ENCODE measurements around the gene FAM184A.

Gene FAM184A

GRCh38 chr6:119035459-119035858 is 43.0 kb downstream of the FAM184A start:
- ChIA-PET CTCF (interaction anchor here (1.3 kb wide), 1 partner anchor 11 kb away, joined by 4 read pairs; no protein-coding TSS in a partner anchor), POLR2A (no interaction called here)
- no peak for TF ChIP-seq L3MBTL2 (conservative IDR thresholded peaks at IDR 0.05)
- DNase-seq (ENCODE audit: extremely low spot score): no peak

- no peak for TF ChIP-seq FOXK2 (IDR thresholded peaks at IDR 0.05)
- no peak for DNase-seq (ENCODE audit: extremely low spot score)
- ChIA-PET POLR2A (no interaction called here), CTCF (no interaction called here)
Observed at GRCh38 chr6:119034827-119035458, 43.5 kb downstream of the FAM184A start.

- CTCF ChIA-PET: no interaction called here
- POLR2A ChIA-PET: no interaction called here
- TF ChIP-seq PKNOX1 (IDR thresholded peaks at IDR 0.05) (no peak), SP1 (IDR thresholded peaks at IDR 0.05) (no peak), LEF1 (IDR thresholded peaks at IDR 0.05; ENCODE audit: borderline replicate concordance) (no peak), ZNF384 (IDR thresholded peaks at IDR 0.05) (no peak), NFRKB (IDR thresholded peaks at IDR 0.05) (no peak), FOXK2 (IDR thresholded peaks at IDR 0.05) (no peak)
- DNase-seq (ENCODE audit: extremely low spot score): no peak
Observed at GRCh38 chr6:119032428-119032827, 46.0 kb downstream of the FAM184A start.

GRCh38 chr6:119030759-119031158 is 47.7 kb downstream of the FAM184A start:
- ChIA-PET CTCF (no interaction called here), POLR2A (no interaction called here)
- no peak for DNase-seq (ENCODE audit: extremely low spot score)
- no peak for TF ChIP-seq FOXM1 (IDR thresholded peaks at IDR 0.05; ENCODE audit: borderline replicate concordance)
- TF ChIP-seq LEF1 (IDR thresholded peaks at IDR 0.05; ENCODE audit: borderline replicate concordance): no peak
- TF ChIP-seq BHLHE40 (IDR thresholded peaks at IDR 0.05; ENCODE audit: borderline replicate concordance): no peak
- TF ChIP-seq ELF4 (IDR thresholded peaks at IDR 0.05): no peak
- no peak for TF ChIP-seq FOXK2 (IDR thresholded peaks at IDR 0.05)
- TF ChIP-seq ZNF384 (IDR thresholded peaks at IDR 0.05): no peak
- no peak for TF ChIP-seq NFRKB (IDR thresholded peaks at IDR 0.05)
- no peak for TF ChIP-seq L3MBTL2 (conservative IDR thresholded peaks at IDR 0.05)
- TF ChIP-seq PKNOX1 (IDR thresholded peaks at IDR 0.05): no peak

GRCh38 chr6:119028091-119028490 is 50.4 kb downstream of the FAM184A start:
- DNase-seq (ENCODE audit: extremely low spot score): no peak
- CTCF ChIA-PET: interaction anchor here (0.6 kb wide), 1 partner anchor 408 kb away, joined by 5 read pairs; no protein-coding TSS in a partner anchor
- TF ChIP-seq FOXM1 (IDR thresholded peaks at IDR 0.05; ENCODE audit: borderline replicate concordance) (no peak), CTBP1 (IDR thresholded peaks at IDR 0.05; ENCODE audit: borderline replicate concordance) (no peak), HDGF (IDR thresholded peaks at IDR 0.05; ENCODE audit: borderline replicate concordance) (no peak), BHLHE40 (IDR thresholded peaks at IDR 0.05; ENCODE audit: borderline replicate concordance) (no peak), SP1 (IDR thresholded peaks at IDR 0.05) (no peak), ZNF384 (IDR thresholded peaks at IDR 0.05) (no peak), FOXK2 (IDR thresholded peaks at IDR 0.05) (no peak), FOXA1 (IDR thresholded peaks at IDR 0.05) (no peak), TARDBP (IDR thresholded peaks at IDR 0.05) (no peak), SUZ12 (IDR thresholded peaks at IDR 0.05) (no peak)
- POLR2A ChIA-PET: no interaction called here

GRCh38 chr6:119027465-119027864 is 51.0 kb downstream of the FAM184A start:
- TF ChIP-seq ARNT (IDR thresholded peaks at IDR 0.05) (no peak), CTBP1 (IDR thresholded peaks at IDR 0.05; ENCODE audit: borderline replicate concordance) (no peak), FOXK2 (IDR thresholded peaks at IDR 0.05) (no peak), TARDBP (IDR thresholded peaks at IDR 0.05) (no peak), L3MBTL2 (conservative IDR thresholded peaks at IDR 0.05) (no peak), NFRKB (IDR thresholded peaks at IDR 0.05) (no peak), HDGF (IDR thresholded peaks at IDR 0.05; ENCODE audit: borderline replicate concordance) (no peak), BHLHE40 (IDR thresholded peaks at IDR 0.05; ENCODE audit: borderline replicate concordance) (no peak), LEF1 (IDR thresholded peaks at IDR 0.05; ENCODE audit: borderline replicate concordance) (no peak), SUZ12 (IDR thresholded peaks at IDR 0.05) (no peak), ZNF384 (IDR thresholded peaks at IDR 0.05) (no peak)
- ChIA-PET POLR2A (no interaction called here), CTCF (interaction anchor here (0.6 kb wide), 1 partner anchor 408 kb away, joined by 5 read pairs; no protein-coding TSS in a partner anchor)
- no peak for DNase-seq (ENCODE audit: extremely low spot score)

GRCh38 chr6:119026822-119027221 is 51.6 kb downstream of the FAM184A start:
- no peak for DNase-seq (ENCODE audit: extremely low spot score)
- ChIA-PET POLR2A (no interaction called here), CTCF (no interaction called here)
- TF ChIP-seq FOXA1 (IDR thresholded peaks at IDR 0.05): no peak
- no peak for TF ChIP-seq BHLHE40 (IDR thresholded peaks at IDR 0.05; ENCODE audit: borderline replicate concordance)
- no peak for TF ChIP-seq NFRKB (IDR thresholded peaks at IDR 0.05)
- TF ChIP-seq HDGF (IDR thresholded peaks at IDR 0.05; ENCODE audit: borderline replicate concordance): no peak
- no peak for TF ChIP-seq ELF4 (IDR thresholded peaks at IDR 0.05)
- no peak for TF ChIP-seq SUZ12 (IDR thresholded peaks at IDR 0.05)
- no peak for TF ChIP-seq ARNT (IDR thresholded peaks at IDR 0.05)
- no peak for TF ChIP-seq L3MBTL2 (conservative IDR thresholded peaks at IDR 0.05)
- no peak for TF ChIP-seq ZNF384 (IDR thresholded peaks at IDR 0.05)
- TF ChIP-seq FOXM1 (IDR thresholded peaks at IDR 0.05; ENCODE audit: borderline replicate concordance): no peak
- no peak for TF ChIP-seq LEF1 (IDR thresholded peaks at IDR 0.05; ENCODE audit: borderline replicate concordance)
- no peak for TF ChIP-seq SP1 (IDR thresholded peaks at IDR 0.05)
- no peak for TF ChIP-seq CTBP1 (IDR thresholded peaks at IDR 0.05; ENCODE audit: borderline replicate concordance)
- TF ChIP-seq TARDBP (IDR thresholded peaks at IDR 0.05): no peak
- no peak for TF ChIP-seq FOXK2 (IDR thresholded peaks at IDR 0.05)
- TF ChIP-seq PKNOX1 (IDR thresholded peaks at IDR 0.05): no peak

All from HEK293T (cell line).